ENCODE measurements around the gene GNAZ. TPM values are rescaled to one million over a fixed set of nuclear protein-coding genes. Genes with fewer than 3 reads are reported as not detected.

GNAZ gene
- polyA plus RNA-seq, 1 donor (not counting 4 experiments of a cell fraction or from before 2014, with no cell fraction given), result 0.03 TPM

DNA sequence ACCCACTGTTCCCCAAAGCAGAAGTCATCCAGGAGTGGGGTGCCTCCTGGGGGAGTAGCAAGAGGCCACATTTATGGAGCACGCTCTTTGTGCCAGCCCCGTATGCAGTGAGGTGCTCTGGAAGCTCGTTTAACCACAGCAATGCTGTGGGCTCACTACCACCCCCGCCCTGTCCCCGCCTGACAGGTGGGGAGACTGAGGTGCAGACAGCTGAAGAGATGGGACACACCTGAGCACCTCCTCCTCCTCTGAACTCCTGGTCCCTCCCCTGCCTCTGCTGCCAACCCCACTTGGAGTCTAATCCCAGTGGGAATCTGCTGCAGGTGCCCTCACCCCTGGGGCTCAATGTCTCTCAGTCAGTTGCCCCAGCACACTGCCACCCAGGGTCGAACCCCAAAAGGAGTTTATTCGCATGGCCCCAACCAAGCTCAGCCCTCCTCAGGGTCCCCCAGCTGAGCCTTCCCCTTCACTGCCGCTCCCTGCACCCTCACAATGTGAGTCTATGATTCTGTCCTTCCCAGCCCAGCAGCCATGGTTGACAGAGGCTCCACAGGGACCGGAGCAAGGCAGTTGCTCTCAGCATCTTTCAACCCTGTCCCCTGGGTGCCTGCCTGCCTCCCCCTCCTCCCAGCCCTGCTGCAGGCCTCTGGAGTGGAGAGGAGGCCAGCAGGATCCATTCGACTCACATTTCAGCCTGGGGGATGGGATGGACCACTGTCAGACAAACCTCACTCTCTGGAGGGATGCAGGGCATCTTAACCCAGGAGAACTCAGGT lies 96.7 kb downstream of the GNAZ start:
- FAIRE-seq (no peak), DNase-seq (ENCODE audit: low read depth, low spot score) (no peak)
- dilution Hi-C loops (cut with MboI; ENCODE audit: extremely low pct_ligation_motif_present, low sequenced_read_pairs), result no loop called here

GRCh38 chr22:23168391-23169042 lies 98.2 kb downstream of the GNAZ start:
- FAIRE-seq (no peak), DNase-seq (ENCODE audit: low read depth, low spot score) (no peak)
- Histone ChIP-seq H3K9me3 (ENCODE audit: control insufficient read depth, low read depth, low read length) (no peaks in the 10 kb centered on the region), H4K20me1 (ENCODE audit: control insufficient read depth, extremely low read depth, insufficient read depth, low read length) (no peaks in the 10 kb centered on the region), H3K27ac (ENCODE audit: control insufficient read depth, insufficient read depth, low read length) (no peak overlapping the region), H3K4me3 (ENCODE audit: control insufficient read depth in 2 of 3, extremely low read depth in 1 of 3, insufficient read depth in 2 of 3, low read depth in 1 of 3, low read length in 3 of 3) (no peak overlapping the region), H3K9me1 (ENCODE audit: control insufficient read depth, extremely low read depth, insufficient read depth, low read length) (no peaks in the 10 kb centered on the region), H3K27me3 (ENCODE audit: control insufficient read depth, extremely low read depth, insufficient read depth, low read length) (no peaks in the 10 kb centered on the region), H3K79me2 (ENCODE audit: control insufficient read depth, insufficient read depth, low read length) (no peaks in the 10 kb centered on the region), H3K4me1 (ENCODE audit: control insufficient read depth, extremely low read depth, insufficient read depth, low read length) (no peaks in the 10 kb centered on the region), H3K36me3 (ENCODE audit: control insufficient read depth in 2 of 2, extremely low read depth in 1 of 2, insufficient read depth in 2 of 2, low read length in 2 of 2) (no peaks in the 10 kb centered on the region), H3K4me2 (ENCODE audit: control insufficient read depth, extremely low read depth, insufficient read depth, low read depth, low read length) (no peak overlapping the region), H2AFZ (ENCODE audit: control insufficient read depth, low read length) (no peak overlapping the region), H3K9ac (ENCODE audit: control insufficient read depth, extremely low read depth, insufficient read depth, low read length) (no peak overlapping the region)
- TF ChIP-seq CTCF (optimal IDR thresholded peaks at IDR 0.05 in 1 of 3, IDR thresholded peaks at IDR 0.05 in 1 of 3, conservative IDR thresholded peaks at IDR 0.05 in 1 of 3; ENCODE audit: extremely low read depth in 1 of 3, insufficient read depth in 2 of 3, low read length in 3 of 3), result no peak
- no peak for TF ChIP-seq EZH2 (IDR thresholded peaks at IDR 0.05; ENCODE audit: low read length)
- dilution Hi-C loops (cut with MboI; ENCODE audit: extremely low pct_ligation_motif_present, low sequenced_read_pairs), result no loop called here

More for the DNA sequence above, 96.7 kb downstream of the GNAZ start:
- TF ChIP-seq EZH2 (IDR thresholded peaks at IDR 0.05; ENCODE audit: low read length), result no peak
- no peak for TF ChIP-seq CTCF (optimal IDR thresholded peaks at IDR 0.05 in 1 of 3, IDR thresholded peaks at IDR 0.05 in 1 of 3, conservative IDR thresholded peaks at IDR 0.05 in 1 of 3; ENCODE audit: extremely low read depth in 1 of 3, insufficient read depth in 2 of 3, low read length in 3 of 3)
- no peaks in the 10 kb centered on the region for H3K9me3 ChIP-seq (ENCODE audit: control insufficient read depth, low read depth, low read length)
- H3K27me3 ChIP-seq (ENCODE audit: control insufficient read depth, extremely low read depth, insufficient read depth, low read length), result no peaks in the 10 kb centered on the region
- no peak overlapping the region for H3K9ac ChIP-seq (ENCODE audit: control insufficient read depth, extremely low read depth, insufficient read depth, low read length)
- H3K36me3 ChIP-seq (ENCODE audit: control insufficient read depth in 2 of 2, extremely low read depth in 1 of 2, insufficient read depth in 2 of 2, low read length in 2 of 2), result no peaks in the 10 kb centered on the region
- H4K20me1 ChIP-seq (ENCODE audit: control insufficient read depth, extremely low read depth, insufficient read depth, low read length), result no peaks in the 10 kb centered on the region
- H3K4me1 ChIP-seq (ENCODE audit: control insufficient read depth, extremely low read depth, insufficient read depth, low read length), result no peaks in the 10 kb centered on the region
- H3K9me1 ChIP-seq (ENCODE audit: control insufficient read depth, extremely low read depth, insufficient read depth, low read length), result no peaks in the 10 kb centered on the region
- H2AFZ ChIP-seq (ENCODE audit: control insufficient read depth, low read length), result no peak overlapping the region
- H3K79me2 ChIP-seq (ENCODE audit: control insufficient read depth, insufficient read depth, low read length), result no peaks in the 10 kb centered on the region
- no peak overlapping the region for H3K4me2 ChIP-seq (ENCODE audit: control insufficient read depth, extremely low read depth, insufficient read depth, low read depth, low read length)
- H3K27ac ChIP-seq (ENCODE audit: control insufficient read depth, insufficient read depth, low read length), result no peak overlapping the region
- H3K4me3 ChIP-seq (ENCODE audit: control insufficient read depth in 2 of 3, extremely low read depth in 1 of 3, insufficient read depth in 2 of 3, low read depth in 1 of 3, low read length in 3 of 3), result no peak overlapping the region

All from keratinocyte (primary cell).